Suppressor macrophage treated with lipopolysaccharide for 1 hour (primary cell): ENCODE measurements around the gene AFMID.
"Not testable (repeated sequence)": the region's sequence is repeated elsewhere in the genome, so short reads cannot be mapped to it uniquely, and the experiment has no call there.

Experiments used
- DNase-seq, 3 donors: peaks; one replicate each; pipeline ENCODE4 v3.0.0-alpha.2; 2020 to 2022

Gene AFMID

GRCh38 chr17:78186692-78187595, at the start of gene AFMID, which contains the start of gene TK1:
TSS of gene AFMID (plus strand) at chr17:78187362. CDS start at chr17:78187371, 9 bp downstream.
TSS of gene TK1 (minus strand) at chr17:78187052. CDS start at chr17:78186994, 58 bp downstream.
- peak; percentile 98 to 99 (median 98) for DNase-seq

- peak in 1 of 3 donors; percentile 46 for DNase-seq
Observed at GRCh38 chr17:78137392-78138203, 49.6 kb upstream of the AFMID start.

GRCh38 chr17:78138204-78139060, 48.7 kb upstream of the AFMID start:
- DNase-seq: peak; percentile 54 to 73 (median 61)

GRCh38 chr17:78139861-78140168, 47.3 kb upstream of the AFMID start:
- DNase-seq: not testable (repeated sequence)

- DNase-seq: peak; percentile 95 to 98 (median 97)
Observed at GRCh38 chr17:78140169-78141051, 46.8 kb upstream of the AFMID start.

GRCh38 chr17:78141437-78142118, 45.6 kb upstream of the AFMID start:
- DNase-seq: no peak

GRCh38 chr17:78142119-78142861, 44.9 kb upstream of the AFMID start:
- DNase-seq: peak; percentile 67 to 78 (median 73)

GRCh38 chr17:78143214-78144146, 43.7 kb upstream of the AFMID start:
- no peak for DNase-seq

- peak; percentile 96 to 98 (median 97) for DNase-seq
Observed at GRCh38 chr17:78144147-78144719, 42.9 kb upstream of the AFMID start.

GRCh38 chr17:78144736-78145641, 42.2 kb upstream of the AFMID start:
- no peak for DNase-seq

- DNase-seq: no peak
Observed at GRCh38 chr17:78146471-78146869, 40.7 kb upstream of the AFMID start.

- DNase-seq: no peak
Observed at GRCh38 chr17:78146881-78147280, 40.3 kb upstream of the AFMID start.

GRCh38 chr17:78147315-78147998, 39.7 kb upstream of the AFMID start:
- DNase-seq: no peak

- DNase-seq: no peak
Observed at GRCh38 chr17:78148286-78149016, 38.7 kb upstream of the AFMID start.

- DNase-seq: no peak
Observed at GRCh38 chr17:78151514-78152008, 35.6 kb upstream of the AFMID start.
